Colonic mucosa (tissue), 4 donors: ENCODE data around the gene ZNF827. TPM values are rescaled to one million over a fixed set of nuclear protein-coding genes. Genes with fewer than 3 reads are reported as not detected.
A peak's percentile ranks its signal among the peaks of the same experiment; 100 is the strongest.

Source experiments
- DNase-seq: peaks from one replicate; pipeline ENCODE4 v3.0.0-alpha.2; 2020
- H3K27ac ChIP-seq: fragments of 200-600 bp; one replicate; pipeline ENCODE4 v1.8.0; 2021
- H3K27me3 ChIP-seq: fragments of 200-600 bp; one replicate; pipeline ENCODE4 v1.8.0; 2021
- H3K36me3 ChIP-seq: fragments of 200-600 bp; one replicate; pipeline ENCODE4 v1.8.0; 2021
- H3K4me1 ChIP-seq: fragments of 200-600 bp; one replicate; pipeline ENCODE4 v1.8.0; 2021; ENCODE audit warnings: mild to moderate bottlenecking
- H3K4me3 ChIP-seq: fragments of 200-600 bp; one replicate; pipeline ENCODE4 v1.8.0; 2021
- H3K9ac ChIP-seq, 2 donors: one replicate each; pipeline ENCODE4 v1.7.0; 2013; ENCODE audit warnings: control low read depth in 2 of 2, low read depth in 2 of 2, low read length in 2 of 2
- H3K9me3 ChIP-seq: fragments of 200-600 bp; one replicate; pipeline ENCODE4 v1.8.0; 2021
- CTCF ChIP-seq: fragments of 200-600 bp; IDR thresholded peaks from one replicate; pipeline ENCODE4 v1.8.0; 2022; ENCODE audit warnings: antibody characterized with exemption, mild to moderate bottlenecking
- intact Hi-C: fragments of 100-400 bp; cut with DNase I; formaldehyde crosslinking; loops from one replicate; pipeline ENCODE4 v1.14.1; 2022
- total RNA-seq, 2 donors: library from RNA; stranded (reverse); fragmentation: NEBNext Ultra II Directional in 1 of 2; extraction: Animal tissue kit (Norgen Biotek cat#: 25700) in 1 of 2; gene quantifications; one replicate each; pipeline ENCODE4 v1.2.1, GENCODE V29; 2021
- donor health status: healthy.
- donor health status: DM: no; HTN: no; CAD: no.
- donor health status: DM: no; HTN: no; CAD: no.

Gene ZNF827
- total RNA-seq, 2 donors from 2014 or later: 17.9 to 19.7 TPM

DNA sequence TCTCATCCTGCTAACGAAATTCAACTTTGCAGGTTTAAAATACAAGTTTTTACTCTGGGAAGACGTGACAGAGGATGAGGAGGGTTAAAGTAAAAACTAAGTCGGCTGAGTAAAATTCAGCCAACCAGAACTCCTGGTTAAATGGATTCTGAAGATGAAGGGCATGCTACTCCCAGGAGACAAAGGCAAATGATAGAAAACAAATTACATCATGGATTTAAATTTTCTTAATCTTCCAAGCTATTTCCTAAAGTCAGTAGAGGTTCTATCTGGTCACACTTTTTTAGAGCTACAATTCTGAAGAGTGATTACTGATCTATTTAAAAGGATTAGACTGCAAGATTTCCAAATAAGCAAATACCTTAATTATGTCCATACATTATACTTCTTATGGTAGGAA is 47.9 kb downstream of the ZNF827 start:
- Histone ChIP-seq H3K27me3 (no peaks in the 10 kb centered on the region), H3K9ac (no peak overlapping the region), H3K9me3 (no peaks in the 10 kb centered on the region), H3K27ac (no peak overlapping the region), H3K4me3 (no peak overlapping the region), H3K4me1 (no peaks in the 10 kb centered on the region), H3K36me3 (no peaks in the 10 kb centered on the region)
- no peak for DNase-seq
- intact Hi-C loops: no loop called here
- TF ChIP-seq CTCF: no peak

GRCh38 chr4:145888393-145888792 is 50.2 kb downstream of the ZNF827 start:
- no peak for DNase-seq
- H3K9me3 ChIP-seq: no peaks in the 10 kb centered on the region
- H3K27me3 ChIP-seq: no peaks in the 10 kb centered on the region
- intact Hi-C loops: no loop called here
- H3K36me3 ChIP-seq: no peaks in the 10 kb centered on the region
- no peaks in the 10 kb centered on the region for H3K4me1 ChIP-seq
- H3K4me3 ChIP-seq: no peak overlapping the region
- TF ChIP-seq CTCF: peak; percentile 9
- no peak overlapping the region for H3K27ac ChIP-seq
- no peak overlapping the region for H3K9ac ChIP-seq

DNA sequence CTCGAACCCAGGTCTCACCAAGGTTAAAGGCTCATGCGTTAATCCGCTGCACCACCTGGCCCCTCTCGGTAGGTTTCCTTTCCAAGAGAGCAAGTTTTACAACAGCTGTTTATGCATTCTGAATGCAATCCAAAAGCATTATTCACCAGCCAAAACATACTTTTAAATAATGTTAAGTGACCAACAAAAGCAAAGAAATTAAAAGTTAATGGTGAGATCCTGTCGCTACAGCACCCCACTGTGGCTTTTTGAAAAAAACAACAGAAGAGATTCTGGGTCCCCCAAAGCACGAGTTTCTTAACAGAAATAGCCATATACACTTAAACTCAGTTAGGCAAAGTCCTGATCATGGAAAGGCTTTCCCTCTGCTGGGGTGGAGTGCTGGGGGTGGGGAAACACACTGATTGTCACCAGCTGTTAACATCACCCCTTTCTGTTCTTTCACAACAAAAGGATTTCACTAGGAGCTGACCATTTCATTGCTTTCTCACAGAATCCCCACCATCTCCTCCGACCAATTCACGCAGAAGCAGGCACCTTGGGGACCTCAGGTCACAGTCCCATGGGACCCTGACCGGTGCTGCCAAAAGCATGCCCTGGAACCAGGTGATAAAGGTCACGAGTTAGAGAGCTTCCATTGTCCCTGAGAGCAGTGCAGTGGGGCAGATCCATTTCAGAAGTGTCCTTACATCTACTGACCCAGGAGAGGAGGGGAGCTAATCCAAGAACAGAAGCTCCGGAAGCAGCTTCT is 51.2 kb downstream of the ZNF827 start:
- intact Hi-C loops: no loop called here
- Histone ChIP-seq H3K9me3 (no peaks in the 10 kb centered on the region), H3K27me3 (no peaks in the 10 kb centered on the region), H3K36me3 (no peaks in the 10 kb centered on the region), H3K4me3 (no peak overlapping the region), H3K4me1 (no peaks in the 10 kb centered on the region), H3K9ac (no peak overlapping the region), H3K27ac (no peak overlapping the region)
- DNase-seq: no peak
- TF ChIP-seq CTCF: no peak

DNA sequence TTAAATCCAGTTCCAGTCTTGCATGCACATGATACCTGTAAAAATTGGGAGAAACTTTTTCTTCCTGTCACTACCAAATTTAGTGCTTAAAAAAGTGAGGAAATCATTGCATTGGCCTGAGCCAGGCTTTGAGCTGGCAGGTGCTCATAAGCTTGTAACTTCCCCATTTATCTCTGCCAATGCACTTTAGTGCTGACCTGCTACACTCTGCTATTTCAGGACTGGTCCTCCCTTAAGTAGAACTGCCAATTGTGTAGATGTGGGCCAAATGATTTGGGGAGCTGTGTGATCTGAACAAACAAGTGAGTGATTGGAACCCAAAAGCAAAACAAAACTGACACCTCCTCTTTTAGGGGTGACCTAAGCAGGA is 51.8 kb downstream of the ZNF827 start:
- H3K27ac ChIP-seq: no peak overlapping the region
- no peaks in the 10 kb centered on the region for H3K27me3 ChIP-seq
- no peak for DNase-seq

GRCh38 chr4:145885666-145886065 is 53.0 kb downstream of the ZNF827 start:
- TF ChIP-seq CTCF: no peak
- Histone ChIP-seq H3K4me1 (peaks cover 3% of the 10 kb centered on the region), H3K9me3 (no peaks in the 10 kb centered on the region), H3K9ac (no peak overlapping the region), H3K4me3 (no peak overlapping the region), H3K27ac (no peak overlapping the region), H3K36me3 (no peaks in the 10 kb centered on the region), H3K27me3 (no peaks in the 10 kb centered on the region)
- intact Hi-C loops: no loop called here
- no peak for DNase-seq

More for the DNA sequence above, 51.8 kb downstream of the ZNF827 start:
- Histone ChIP-seq H3K4me3 (no peak overlapping the region), H3K36me3 (no peaks in the 10 kb centered on the region), H3K4me1 (no peaks in the 10 kb centered on the region), H3K9me3 (no peaks in the 10 kb centered on the region), H3K9ac (no peak overlapping the region)
- TF ChIP-seq CTCF: no peak
- intact Hi-C loops: no loop called here
